Osteoblast (primary cell): ENCODE results near the gene C9orf40. TPM values are rescaled to one million over a fixed set of nuclear protein-coding genes. Genes with fewer than 3 reads are reported as not detected.

Experiments used
- DNase-seq: peaks from one replicate; pipeline ENCODE4 v3.0.0; 2011; ENCODE audit warnings: low spot score, mixed read lengths; ENCODE audit not compliant: insufficient read length; ENCODE audit errors: missing footprints
- H2AFZ ChIP-seq: 2 replicates; pipeline ENCODE4 v1.6.0; 2011; ENCODE audit warnings: mild to moderate bottlenecking, low read length
- H3K27ac ChIP-seq: 2 replicates; pipeline ENCODE4 v1.5.1; 2011; ENCODE audit warnings: mild to moderate bottlenecking, low read depth, low read length, moderate library complexity
- H3K27me3 ChIP-seq: 2 replicates; pipeline ENCODE4 v1.6.0; 2012; ENCODE audit warnings: mild to moderate bottlenecking, control low read depth, inconsistent platforms, low read length, moderate library complexity; ENCODE audit not compliant: insufficient read depth
- H3K36me3 ChIP-seq: 2 replicates; pipeline ENCODE4 v1.5.1; 2011; ENCODE audit warnings: mild to moderate bottlenecking, low read length, control low read depth, moderate library complexity; ENCODE audit not compliant: insufficient read depth
- H3K4me1 ChIP-seq: 2 replicates; pipeline ENCODE4 v1.5.1; 2011; ENCODE audit warnings: mild to moderate bottlenecking, low read length, control low read depth, moderate library complexity; ENCODE audit not compliant: insufficient read depth
- H3K4me2 ChIP-seq: 2 replicates; pipeline ENCODE4 v1.6.0; 2011; ENCODE audit warnings: mild to moderate bottlenecking, low read length; ENCODE audit not compliant: insufficient read depth
- H3K4me3 ChIP-seq: fragments of 200-600 bp; sonication (generic); 3 replicates; pipeline ENCODE4 v1.5.1; 2012; ENCODE audit warnings: mild to moderate bottlenecking, low read length, inconsistent platforms; ENCODE audit not compliant: insufficient read depth
- H3K79me2 ChIP-seq: 2 replicates; pipeline ENCODE4 v1.6.0; 2012; ENCODE audit warnings: mild to moderate bottlenecking, low read length, control low read depth, inconsistent platforms; ENCODE audit not compliant: insufficient read depth
- H3K9me3 ChIP-seq: 2 replicates; pipeline ENCODE4 v1.5.1; 2011; ENCODE audit warnings: low read depth, low read length, control low read depth
- H4K20me1 ChIP-seq: 2 replicates; pipeline ENCODE4 v1.6.0; 2012; ENCODE audit warnings: mild to moderate bottlenecking, low read length, control low read depth; ENCODE audit not compliant: insufficient read depth
- total RNA-seq: library from RNA; depleted of rRNA; stranded (reverse); fragments of >200 nt; gene quantifications from 2 replicates; pipeline ENCODE4 v1.2.3, GENCODE V29; 2012
- TF ChIP-seq, protein P1 (sequence below): IDR thresholded peaks from 2 replicates; pipeline ENCODE4 v1.5.1; 2011; ENCODE audit warnings: mild to moderate bottlenecking, low read depth, low read length, moderate library complexity; ENCODE audit errors: extremely low read depth

The C9orf40 gene
- total RNA-seq, 1 donor: 2.9 TPM

DNA sequence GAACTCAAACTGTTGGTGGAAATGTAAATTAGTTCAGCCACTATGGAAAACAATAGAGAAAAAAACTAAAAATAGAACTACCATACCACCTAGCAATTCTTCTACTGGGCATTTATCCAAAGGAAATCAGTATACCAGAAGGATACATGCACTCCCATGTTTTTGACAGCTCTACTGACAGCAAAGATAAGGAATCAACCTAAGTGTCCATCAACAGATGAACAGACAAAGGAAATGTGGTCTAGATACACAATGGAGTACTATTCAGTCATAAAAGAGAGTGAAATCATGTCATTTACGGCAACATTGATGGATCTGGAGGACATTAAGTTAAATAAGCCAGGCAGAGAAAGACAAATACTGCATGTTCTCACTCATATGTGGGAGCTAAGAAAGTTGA lies 21.8 kb upstream of the C9orf40 start:
- no peak overlapping the region for H3K4me2 ChIP-seq
- H3K4me3 ChIP-seq: no peak overlapping the region
- H3K4me1 ChIP-seq: no peaks in the 10 kb centered on the region
- H3K79me2 ChIP-seq: no peaks in the 10 kb centered on the region
- TF ChIP-seq, protein P1, sequence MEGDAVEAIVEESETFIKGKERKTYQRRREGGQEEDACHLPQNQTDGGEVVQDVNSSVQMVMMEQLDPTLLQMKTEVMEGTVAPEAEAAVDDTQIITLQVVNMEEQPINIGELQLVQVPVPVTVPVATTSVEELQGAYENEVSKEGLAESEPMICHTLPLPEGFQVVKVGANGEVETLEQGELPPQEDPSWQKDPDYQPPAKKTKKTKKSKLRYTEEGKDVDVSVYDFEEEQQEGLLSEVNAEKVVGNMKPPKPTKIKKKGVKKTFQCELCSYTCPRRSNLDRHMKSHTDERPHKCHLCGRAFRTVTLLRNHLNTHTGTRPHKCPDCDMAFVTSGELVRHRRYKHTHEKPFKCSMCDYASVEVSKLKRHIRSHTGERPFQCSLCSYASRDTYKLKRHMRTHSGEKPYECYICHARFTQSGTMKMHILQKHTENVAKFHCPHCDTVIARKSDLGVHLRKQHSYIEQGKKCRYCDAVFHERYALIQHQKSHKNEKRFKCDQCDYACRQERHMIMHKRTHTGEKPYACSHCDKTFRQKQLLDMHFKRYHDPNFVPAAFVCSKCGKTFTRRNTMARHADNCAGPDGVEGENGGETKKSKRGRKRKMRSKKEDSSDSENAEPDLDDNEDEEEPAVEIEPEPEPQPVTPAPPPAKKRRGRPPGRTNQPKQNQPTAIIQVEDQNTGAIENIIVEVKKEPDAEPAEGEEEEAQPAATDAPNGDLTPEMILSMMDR: no peak
- H3K27me3 ChIP-seq: no peaks in the 10 kb centered on the region
- no peaks in the 10 kb centered on the region for H3K36me3 ChIP-seq
- DNase-seq: no peak
- H2AFZ ChIP-seq: no peak overlapping the region
- no peaks in the 10 kb centered on the region for H4K20me1 ChIP-seq
- no peaks in the 10 kb centered on the region for H3K9me3 ChIP-seq
- H3K27ac ChIP-seq: no peak overlapping the region

DNA sequence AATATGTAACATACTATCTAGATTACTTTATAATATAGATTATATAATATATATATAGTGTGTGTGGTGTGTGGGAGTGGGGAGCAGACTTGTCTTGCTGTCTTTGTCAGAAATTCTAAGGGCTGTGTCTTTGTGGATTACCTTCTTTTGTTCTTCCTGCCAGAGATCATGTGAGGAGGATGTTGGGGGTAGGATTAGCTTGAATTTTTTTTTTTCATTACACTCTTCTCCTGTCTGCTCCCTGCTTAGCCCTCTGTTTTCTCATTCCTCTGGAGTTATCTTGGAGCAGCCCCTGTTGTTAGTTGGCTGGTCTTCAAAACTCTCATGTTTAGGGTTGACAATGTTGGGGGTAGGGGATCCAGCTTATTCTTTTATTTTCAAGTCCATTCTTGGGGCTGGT lies 21.0 kb upstream of the C9orf40 start:
- no peak overlapping the region for H3K4me3 ChIP-seq
- H3K4me2 ChIP-seq: no peak overlapping the region
- no peaks in the 10 kb centered on the region for H3K27me3 ChIP-seq
- H3K79me2 ChIP-seq: no peaks in the 10 kb centered on the region
- H3K9me3 ChIP-seq: no peaks in the 10 kb centered on the region
- H3K4me1 ChIP-seq: no peaks in the 10 kb centered on the region
- H2AFZ ChIP-seq: no peak overlapping the region
- TF ChIP-seq, protein P1: no peak
- no peaks in the 10 kb centered on the region for H3K36me3 ChIP-seq
- no peak overlapping the region for H3K27ac ChIP-seq
- DNase-seq: no peak
- no peaks in the 10 kb centered on the region for H4K20me1 ChIP-seq

DNA sequence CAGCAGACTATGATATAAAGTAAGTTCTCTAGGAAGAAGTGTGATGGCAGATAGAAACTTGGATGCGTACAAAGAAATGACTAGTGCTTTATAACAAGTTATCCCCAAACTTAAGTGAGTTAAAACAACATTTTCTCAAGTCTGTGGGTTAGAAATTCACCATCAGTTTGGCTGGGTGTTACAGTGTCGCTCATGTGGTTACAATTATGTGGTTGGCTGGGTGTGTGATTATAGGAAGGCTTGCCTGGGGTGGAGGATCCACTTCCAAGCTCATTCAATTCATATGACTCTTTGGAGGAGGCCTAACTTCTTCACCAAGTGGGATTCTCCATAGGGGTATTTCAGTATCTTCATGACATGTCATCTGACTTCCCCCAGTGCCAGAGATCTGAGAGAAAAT lies 10.3 kb upstream of the C9orf40 start:
- Histone ChIP-seq H2AFZ (no peak overlapping the region), H3K4me1 (no peaks in the 10 kb centered on the region), H3K27me3 (no peaks in the 10 kb centered on the region), H3K4me2 (no peak overlapping the region), H3K9me3 (no peaks in the 10 kb centered on the region), H3K79me2 (no peaks in the 10 kb centered on the region), H3K4me3 (no peak overlapping the region), H3K27ac (no peak overlapping the region), H3K36me3 (no peaks in the 10 kb centered on the region), H4K20me1 (no peaks in the 10 kb centered on the region)
- TF ChIP-seq, protein P1: no peak
- DNase-seq: no peak

DNA sequence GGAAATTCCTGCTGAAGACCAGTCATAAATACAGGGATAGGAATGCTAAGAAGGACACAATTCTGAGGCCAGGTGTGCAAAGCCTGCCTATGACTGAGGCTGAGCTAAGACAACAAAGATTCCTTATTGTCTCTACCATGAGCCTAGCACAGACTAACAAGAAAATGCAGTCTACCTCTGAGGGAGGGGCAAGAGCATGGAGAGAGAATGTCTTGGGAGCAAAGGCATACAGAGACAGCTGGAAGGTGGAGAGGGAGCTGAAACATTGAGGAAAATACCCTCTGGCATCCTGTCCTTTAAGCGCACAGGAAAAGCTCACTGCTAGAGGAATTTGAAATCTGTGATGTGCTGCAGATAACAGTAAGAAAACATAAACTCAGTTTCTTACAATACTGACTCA lies 8.8 kb upstream of the C9orf40 start:
- Histone ChIP-seq H3K9me3 (no peaks in the 10 kb centered on the region), H3K4me3 (no peak overlapping the region), H3K27me3 (no peaks in the 10 kb centered on the region), H3K27ac (no peak overlapping the region), H3K36me3 (no peaks in the 10 kb centered on the region), H2AFZ (no peak overlapping the region), H3K4me2 (no peak overlapping the region), H3K79me2 (no peaks in the 10 kb centered on the region), H4K20me1 (no peaks in the 10 kb centered on the region), H3K4me1 (no peaks in the 10 kb centered on the region)
- no peak for DNase-seq
- TF ChIP-seq, protein P1: no peak
